PC-3 (cell line): Measurements from ENCODE around the gene LEUTX.

Source experiments
- CTCF ChIP-seq: fragments of 300-600 bp; sonication (generic); conservative IDR thresholded peaks from 2 replicates; pipeline ENCODE4 v1.5.1; 2017; ENCODE audit warnings: antibody characterized with exemption, low read depth, mild to moderate bottlenecking, low read length
- EZH2 ChIP-seq: fragments of 300-600 bp; sonication (generic); IDR thresholded peaks from one replicate; pipeline ENCODE4 v1.6.1; 2017; ENCODE audit warnings: antibody characterized with exemption, mild to moderate bottlenecking, low read length; ENCODE audit not compliant: unreplicated experiment

DNA sequence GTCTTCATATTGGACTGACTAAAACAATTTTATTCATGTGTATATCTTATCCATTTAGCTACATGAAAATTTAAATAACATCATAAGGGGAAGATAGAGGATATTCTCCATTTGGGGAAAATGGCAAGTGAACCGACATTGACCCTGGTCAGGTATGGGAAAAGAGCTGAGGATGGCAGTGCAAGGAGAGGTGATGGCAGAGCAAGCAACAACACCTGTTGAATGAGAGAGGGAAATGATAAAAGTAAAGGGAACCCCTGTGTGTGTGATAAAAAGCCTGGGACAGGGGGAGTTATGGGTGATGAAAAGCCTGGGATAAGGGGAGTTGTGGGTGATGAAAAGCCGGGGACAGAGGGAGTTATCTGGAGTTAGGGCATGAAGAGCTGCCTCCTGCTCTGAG, 44.8 kb upstream of the LEUTX start:
- TF ChIP-seq CTCF (no peak), EZH2 (no peak)
